Measurements from ENCODE around the gene OR4C6.
A peak's percentile ranks its signal among the peaks of the same experiment; 100 is the strongest.

OR4C6 gene

DNA sequence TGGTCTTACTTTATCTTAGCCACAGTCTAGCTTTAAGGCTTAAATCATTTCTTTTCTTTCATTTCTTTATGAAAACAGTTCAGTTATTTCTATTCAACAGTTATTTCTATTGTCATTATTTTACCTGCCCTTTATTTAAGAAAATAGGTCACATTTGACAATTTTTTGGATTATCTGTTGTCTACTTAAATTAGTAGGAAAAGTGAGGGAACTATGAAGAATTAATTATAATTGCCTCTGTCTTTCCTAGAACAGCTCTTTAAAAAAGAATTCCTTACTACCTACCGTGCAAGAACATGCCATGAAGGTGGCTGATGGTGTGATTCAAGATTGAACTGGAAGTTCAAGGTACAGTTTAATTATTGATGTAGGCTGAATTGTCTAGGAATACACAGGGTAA, at the start of gene OR4C6:
Gene OR4C6, plus strand, starts transcription at position 301 of the 400 bp plus-strand sequence. CDS start 2,966 bp downstream, outside the sequence.
- DNase-seq, result no peak

DNA sequence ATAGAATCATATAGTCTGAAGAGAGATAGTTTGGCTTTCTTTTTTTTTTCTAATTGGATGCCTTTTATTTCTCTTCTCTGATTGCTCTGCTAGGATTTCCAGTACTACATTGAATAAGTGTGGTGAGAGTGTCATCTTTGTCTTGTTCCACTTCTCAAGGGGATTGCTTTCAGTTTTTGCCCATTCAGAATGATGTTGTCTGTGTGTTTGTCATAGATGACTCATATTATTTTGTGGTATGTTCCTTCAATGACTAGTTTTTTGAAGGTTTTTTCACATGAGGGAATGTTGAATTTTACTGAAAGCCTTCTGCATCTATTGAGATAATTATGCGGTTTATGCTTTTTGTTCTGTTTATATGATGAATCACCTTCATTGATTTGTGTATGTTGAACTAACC, 37.5 kb upstream of the OR4C6 start:
- DNase-seq, result no peak

DNA sequence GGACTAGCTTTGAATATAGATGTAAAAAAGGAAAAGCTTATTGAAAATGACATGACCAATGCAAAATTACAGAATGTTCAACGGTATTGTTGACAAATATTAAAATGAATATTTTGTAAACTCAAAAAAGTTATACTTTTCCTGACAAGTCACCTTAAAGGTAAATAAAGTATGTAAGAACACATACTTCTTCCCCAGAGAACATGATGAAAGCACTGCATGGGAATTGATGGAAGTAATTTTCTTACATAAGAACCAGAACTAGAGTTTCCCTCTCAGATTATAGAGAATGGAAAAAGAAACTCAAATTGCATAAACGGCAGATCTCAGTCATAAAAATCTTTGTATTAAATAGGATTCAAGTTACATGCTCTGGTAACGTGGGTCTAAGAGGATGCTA, 27.2 kb upstream of the OR4C6 start, which contains the start of gene OR4P4:
Gene OR4P4, plus strand, starts transcription at position 301 of the 400 bp plus-strand sequence.
- no peak for DNase-seq

DNA sequence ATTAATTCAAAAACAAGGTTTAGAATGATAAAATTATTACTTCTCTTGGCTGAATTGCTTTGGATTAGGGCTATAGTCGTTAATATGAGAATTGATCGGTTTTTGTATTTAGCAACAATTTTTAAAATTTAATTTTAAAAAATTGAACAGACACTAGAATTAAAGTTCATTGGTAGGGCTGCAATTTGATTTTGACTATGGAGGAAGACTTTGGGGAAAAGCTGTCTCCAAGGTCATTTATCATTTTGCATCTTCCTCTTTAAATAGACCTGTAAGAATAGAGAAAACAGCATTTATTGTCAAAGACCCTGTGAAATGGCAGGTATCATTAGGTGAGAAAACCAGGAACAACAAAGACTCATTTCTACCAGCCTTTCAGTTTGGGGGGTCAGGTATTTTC, 14.0 kb upstream of the OR4C6 start, which contains the start of gene OR4S2:
Gene OR4S2, plus strand, starts transcription at position 301 of the 400 bp plus-strand sequence. CDS start 2,577 bp downstream, outside the sequence.
- no peak for DNase-seq

DNA sequence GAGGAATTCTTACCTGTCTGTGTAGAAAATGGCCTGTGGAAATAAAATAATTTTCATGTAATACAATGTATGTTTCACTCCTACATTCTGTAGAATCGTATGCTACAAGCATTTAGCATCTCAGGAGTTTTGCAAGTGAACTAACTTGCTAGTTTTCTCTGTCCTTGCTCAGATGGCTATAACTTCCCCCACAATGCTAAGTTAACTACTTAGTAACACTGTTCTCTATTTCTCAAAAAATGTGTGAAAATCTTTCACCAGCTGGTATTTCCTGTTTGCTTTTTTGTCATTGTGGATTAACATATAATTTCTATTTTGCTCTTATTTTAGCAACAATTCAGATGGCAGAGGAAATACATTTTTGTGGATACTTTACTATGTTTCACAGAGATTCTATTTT, 9.4 kb upstream of the OR4C6 start:
- no peak for DNase-seq

DNA sequence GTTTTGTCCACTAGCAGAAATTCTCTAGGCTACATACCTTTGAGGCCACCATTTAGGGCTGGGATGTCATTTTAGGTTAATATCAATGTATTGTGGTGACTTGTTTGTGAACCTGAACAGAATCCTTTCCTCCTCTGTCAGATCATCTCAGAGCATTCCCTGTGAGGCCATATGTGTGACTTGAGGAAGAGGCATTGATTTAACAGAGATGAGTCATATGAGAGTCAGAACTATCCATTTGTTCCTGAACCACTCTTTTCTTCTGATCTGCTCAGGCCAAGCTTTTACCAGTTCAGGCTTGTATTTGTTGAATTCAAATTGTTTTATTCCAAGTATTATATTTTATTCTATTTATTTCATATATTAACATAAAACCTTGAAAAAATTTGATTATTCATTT, 6.9 kb upstream of the OR4C6 start:
- DNase-seq, result no peak

DNA sequence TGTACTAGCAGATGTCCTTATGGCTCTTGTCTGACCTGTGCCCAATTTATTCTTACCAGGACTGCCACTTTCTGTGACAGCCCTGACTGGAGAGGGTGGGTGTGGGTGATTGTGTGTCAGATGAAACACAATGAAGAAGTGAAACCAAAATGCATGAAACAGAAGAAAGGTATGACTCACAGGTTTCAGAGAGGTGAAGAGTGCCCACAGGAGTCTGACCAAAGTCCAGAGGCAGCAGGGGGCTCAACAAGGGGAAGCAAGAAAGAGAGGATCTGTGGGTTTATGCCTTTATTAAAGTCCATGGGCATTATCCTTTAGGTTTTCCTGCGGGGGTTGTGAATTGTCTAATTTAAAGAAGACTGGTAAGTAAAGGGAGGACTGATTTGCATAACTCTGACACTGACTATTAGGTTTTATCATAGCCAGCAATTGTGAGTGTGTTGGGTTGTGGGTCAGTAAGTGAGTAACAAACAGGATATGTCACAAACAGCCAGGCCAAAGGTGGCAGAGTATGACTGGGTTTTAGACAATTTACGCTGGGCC, 3.9 kb upstream of the OR4C6 start:
- no peak for DNase-seq

DNA sequence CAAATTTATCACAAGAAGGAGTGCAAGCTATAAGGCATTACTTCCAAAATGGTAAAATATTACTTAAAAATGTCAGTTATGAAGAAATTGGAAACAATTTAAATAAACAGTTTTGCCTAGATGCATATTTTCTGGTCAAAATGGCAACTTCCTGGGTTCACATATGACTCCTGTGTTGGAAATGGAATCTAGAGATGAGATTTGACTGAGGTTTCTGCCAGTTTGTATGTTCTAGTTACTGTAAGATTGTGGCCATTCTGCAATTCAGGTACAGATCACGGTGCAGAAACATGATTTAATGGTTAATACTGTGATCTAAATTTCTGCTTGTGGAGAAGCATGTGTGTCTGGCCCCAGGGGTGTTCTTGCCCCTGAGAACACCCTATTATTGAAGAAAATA, 3.4 kb upstream of the OR4C6 start:
- DNase-seq, result no peak

DNA sequence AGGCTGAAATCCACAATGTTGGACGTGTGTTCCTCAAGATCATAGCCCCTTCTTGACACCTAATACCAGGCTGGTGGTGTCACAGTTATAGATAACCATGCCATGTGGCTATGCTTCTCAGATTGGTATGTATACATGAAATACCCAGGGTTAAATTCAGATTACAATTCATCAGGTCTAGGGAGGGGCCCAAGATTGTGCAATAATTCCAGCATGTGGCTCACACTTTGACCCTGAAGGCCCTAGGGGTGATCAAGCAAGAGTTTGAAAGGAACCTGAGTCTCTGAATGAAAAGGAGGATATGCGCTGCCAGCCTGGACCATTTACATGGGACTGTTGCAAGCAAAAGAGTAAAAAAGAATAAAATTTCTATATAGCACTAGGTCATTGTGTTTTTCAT, 7.4 kb downstream of the OR4C6 start:
- DNase-seq, result no peak

DNA sequence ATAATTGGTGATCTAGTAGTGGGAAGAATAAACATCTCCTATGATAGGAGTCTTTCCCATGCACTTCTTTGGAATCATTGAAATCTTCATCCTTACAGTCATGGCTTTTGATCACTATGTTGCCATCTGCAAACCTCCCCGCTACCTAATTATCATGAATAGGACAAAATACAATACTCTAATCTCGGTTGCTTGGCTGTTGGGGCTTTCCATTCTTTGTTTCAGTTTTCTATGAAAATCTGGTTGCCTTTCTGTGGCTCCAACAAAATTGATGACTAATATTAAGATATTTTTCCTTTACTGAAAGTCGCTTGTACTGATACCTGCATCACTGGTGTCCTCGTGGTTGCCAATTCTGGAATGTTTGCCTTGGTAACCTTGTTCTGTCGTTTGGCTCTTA, 11.9 kb downstream of the OR4C6 start:
- no peak for DNase-seq

DNA sequence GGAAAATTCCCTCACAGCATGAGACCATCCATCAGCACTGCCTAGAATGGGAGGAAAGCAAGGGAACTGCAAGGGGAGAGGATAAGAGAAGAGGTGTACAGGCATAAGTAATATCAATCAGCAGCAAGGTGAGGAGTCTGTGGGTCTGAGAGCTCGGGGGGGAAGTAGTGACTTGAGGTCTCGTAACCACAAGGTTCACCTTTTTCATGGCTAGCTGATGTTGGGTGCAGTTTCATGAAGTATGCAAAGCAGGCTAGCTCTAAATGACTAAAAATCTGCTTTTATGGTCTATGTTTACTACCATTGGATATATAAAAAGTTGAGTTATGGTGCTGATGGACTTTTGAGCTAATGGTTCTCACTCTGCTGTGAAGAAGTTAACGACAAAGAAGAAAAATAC, 35.8 kb downstream of the OR4C6 start:
- no peak for DNase-seq

DNA sequence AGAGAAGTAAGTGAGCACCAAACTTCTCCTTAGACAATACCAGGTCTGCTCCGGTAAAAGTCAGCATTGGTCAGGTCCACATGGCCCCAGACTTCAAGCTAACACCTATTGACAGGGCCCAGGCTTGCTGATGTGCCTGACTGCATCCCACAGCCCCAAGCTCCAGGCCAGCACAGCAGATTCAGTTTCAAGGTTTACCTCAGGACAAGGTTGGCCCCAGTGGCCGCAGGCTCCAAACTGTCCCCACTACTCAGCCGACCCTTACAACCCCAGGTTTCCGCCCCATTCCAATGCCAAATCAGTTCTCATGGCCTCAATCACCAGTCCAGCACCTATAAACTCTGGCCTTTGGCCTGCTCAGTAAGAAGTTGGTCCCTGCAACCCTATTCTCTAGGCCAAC, 39.4 kb downstream of the OR4C6 start:
- DNase-seq, result no peak

DNA sequence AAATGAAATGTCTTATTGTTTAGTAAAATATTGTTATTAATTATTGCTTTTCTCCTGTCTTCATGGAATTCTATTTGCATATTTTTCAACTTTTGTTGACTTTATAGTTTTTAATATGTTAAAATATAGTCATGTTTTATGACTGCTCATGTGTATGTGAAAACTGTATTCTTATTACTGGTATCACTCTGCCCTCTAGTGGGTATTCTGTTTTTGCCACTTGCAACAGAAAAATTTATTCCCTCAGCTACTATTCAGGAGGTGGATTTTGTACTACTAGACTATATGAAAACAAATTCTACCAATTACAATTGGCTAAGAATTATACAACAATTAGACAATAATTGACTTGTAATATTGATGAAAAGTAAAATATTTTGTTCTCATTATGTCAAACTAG, 45.0 kb downstream of the OR4C6 start:
- peak; percentile 24 for DNase-seq

DNA sequence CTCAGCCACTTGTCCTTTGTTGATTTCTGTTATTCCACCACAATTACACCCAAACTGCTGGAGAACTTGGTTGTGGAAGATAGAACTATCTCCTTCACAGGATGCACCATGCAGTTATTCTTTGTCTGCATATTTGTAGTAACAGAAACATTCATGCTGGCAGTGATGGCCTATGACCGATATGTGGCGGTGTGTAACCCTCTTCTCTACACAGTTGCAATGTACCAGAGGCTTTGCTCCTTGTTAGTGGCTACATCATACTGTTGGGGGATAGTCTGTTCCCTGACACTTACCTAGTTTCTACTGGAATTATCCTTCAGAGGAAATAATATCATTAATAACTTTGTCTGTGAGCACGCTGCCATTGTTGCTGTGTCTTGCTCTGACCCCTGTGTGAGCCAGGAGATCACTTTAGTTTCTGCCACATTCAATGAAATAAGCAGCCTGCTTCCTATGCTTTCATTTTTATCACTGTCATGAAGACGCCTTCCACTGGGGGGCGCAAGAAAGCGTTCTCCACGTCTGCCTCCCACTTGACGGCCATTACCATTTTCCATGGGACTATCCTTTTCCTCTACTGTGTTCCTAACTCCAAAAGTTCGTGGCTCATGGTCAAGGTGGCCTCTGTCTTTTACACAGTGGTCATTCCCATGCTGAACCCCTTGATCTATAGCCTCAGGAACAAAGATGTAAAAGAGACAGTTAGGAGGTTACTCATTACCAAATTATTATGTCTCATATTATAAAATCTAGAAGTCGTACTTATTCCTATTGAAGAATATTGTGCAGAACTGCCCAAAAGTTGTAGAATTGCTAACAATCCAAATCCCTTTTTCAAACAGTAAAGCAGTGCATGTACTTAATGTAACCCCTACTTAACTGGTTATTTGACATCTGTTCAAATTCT, 53.2 kb downstream of the OR4C6 start:
- DNase-seq, result no peak

All from NCI-H69 (cell line).